ENCODE data around the gene FKBP1B.

GRCh38 chr2:24046930-24047702, 2.4 kb upstream of the FKBP1B start, which contains the start of gene WDCP:
- TF ChIP-seq CTCF (IDR thresholded peaks at IDR 0.05; ENCODE audit: insufficient read depth, low read length, poor library complexity, severe bottlenecking) = no peak
- no peak for TF ChIP-seq EZH2phosphoT487 (conservative IDR thresholded peaks at IDR 0.05; ENCODE audit: low read length)
